IMR-90 (cell line): ENCODE data around the gene ASB7. TPM values are rescaled to one million over a fixed set of nuclear protein-coding genes. Genes with fewer than 3 reads are reported as not detected.

Experiments used
- ATAC-seq: fragments of 200-7000 bp; cut with Tn5 transposase; 2 replicates; pipeline ENCODE4 v1.9.1; 2020; ENCODE audit warnings: low read depth, mild to moderate bottlenecking, moderate library complexity
- BruUV-seq: library from RNA; stranded (reverse); fragments of 400-500 nt; replicated peaks from 2 replicates; lab custom pipeline; 2021; lab: Mats Ljungman, UMichigan
- CTCF ChIA-PET: fragments of 300-600 bp; formaldehyde crosslinking; extraction: SDS; loops from one replicate; lab custom pipeline; 2021; ENCODE audit warnings: antibody characterized with exemption; lab: Yijun Ruan, JAX
- POLR2A ChIA-PET: fragments of 300-600 bp; sonication (Branson Sonifier 250); formaldehyde crosslinking; loops from one replicate; lab custom pipeline; 2022; ENCODE audit warnings: antibody characterized with exemption; ENCODE audit not compliant: unreplicated experiment; lab: Charles Lee
- DNase-seq: peaks from one replicate; pipeline ENCODE4 v3.0.0; 2013
- H2AFZ ChIP-seq: replicated peaks from 2 replicates; pipeline ENCODE3; 2013; ENCODE audit warnings: low read length, mild to moderate bottlenecking; ENCODE audit not compliant: poor library complexity
- H2AK5ac ChIP-seq: 2 replicates; pipeline ENCODE4 v1.6.1; 2013; ENCODE audit warnings: low read depth, low read length, inconsistent platforms
- H2AK9ac ChIP-seq: replicated peaks from 2 replicates; pipeline ENCODE3; 2013; ENCODE audit warnings: mild to moderate bottlenecking, low read depth, low read length, moderate library complexity; ENCODE audit not compliant: poor library complexity
- H2BK120ac ChIP-seq: 2 replicates; pipeline ENCODE4 v1.6.1; 2013; ENCODE audit warnings: low read depth, low read length, inconsistent platforms
- H2BK15ac ChIP-seq: 3 replicates; pipeline ENCODE4 v1.6.1; 2013; ENCODE audit warnings: low read depth, low read length, inconsistent platforms
- H2BK20ac ChIP-seq: 2 replicates; pipeline ENCODE4 v1.6.1; 2013; ENCODE audit warnings: low read depth, mild to moderate bottlenecking, inconsistent platforms, low read length, moderate library complexity
- H2BK5ac ChIP-seq: 2 replicates; pipeline ENCODE4 v1.6.1; 2013; ENCODE audit warnings: mild to moderate bottlenecking, low read depth, low read length, inconsistent platforms; ENCODE audit not compliant: poor library complexity, severe bottlenecking
- H3K14ac ChIP-seq: replicated peaks from 2 replicates; pipeline ENCODE4 v1.6.1; 2013; ENCODE audit warnings: low read depth, low read length, inconsistent platforms
- H3K18ac ChIP-seq: 2 replicates; pipeline ENCODE4 v1.6.1; 2013; ENCODE audit warnings: low read depth, low read length, control low read depth
- H3K23ac ChIP-seq: 2 replicates; pipeline ENCODE4 v1.6.1; 2013; ENCODE audit warnings: low read depth, low read length, inconsistent platforms
- H3K27ac ChIP-seq: 2 replicates; pipeline ENCODE4 v1.5.1; 2013; ENCODE audit warnings: mild to moderate bottlenecking, control low read depth, low read length; ENCODE audit not compliant: insufficient read depth
- H3K27me3 ChIP-seq: 2 replicates; pipeline ENCODE4 v1.6.1; 2013; ENCODE audit warnings: low read length; ENCODE audit not compliant: control insufficient read depth, insufficient read depth
- H3K36me3 ChIP-seq: 2 replicates; pipeline ENCODE4 v1.6.1; 2013; ENCODE audit warnings: low read length, mixed read lengths; ENCODE audit not compliant: control insufficient read depth, insufficient read depth
- H3K4ac ChIP-seq: 2 replicates; pipeline ENCODE4 v1.6.1; 2013; ENCODE audit warnings: low read depth, low read length, inconsistent platforms
- H3K4me1 ChIP-seq: 2 replicates; pipeline ENCODE4 v1.6.1; 2013; ENCODE audit warnings: low read length, mixed read lengths; ENCODE audit not compliant: control insufficient read depth, insufficient read depth
- H3K4me2 ChIP-seq: 2 replicates; pipeline ENCODE4 v1.6.1; 2013; ENCODE audit warnings: low read depth, mild to moderate bottlenecking, control low read depth, low read length, moderate library complexity
- H3K4me3 ChIP-seq: 2 replicates; pipeline ENCODE4 v1.5.1; 2013; ENCODE audit warnings: low read depth, mild to moderate bottlenecking, control low read depth, low read length, moderate library complexity; ENCODE audit not compliant: insufficient read depth
- H3K56ac ChIP-seq: 2 replicates; pipeline ENCODE4 v1.6.1; 2013; ENCODE audit warnings: low read length, inconsistent platforms; ENCODE audit not compliant: insufficient read depth; ENCODE audit errors: extremely low read depth
- H3K79me1 ChIP-seq, 2 experiments: 2 replicates each; pipeline ENCODE4 v1.6.1; 2013; ENCODE audit warnings: low read length in 2 of 2, inconsistent platforms in 1 of 2, low read depth in 1 of 2
- H3K9ac ChIP-seq: 2 replicates; pipeline ENCODE4 v1.6.1; 2013; ENCODE audit warnings: low read depth, low read length, control low read depth
- H3K9me1 ChIP-seq: 2 replicates; pipeline ENCODE4 v1.6.1; 2013; ENCODE audit warnings: low read length, inconsistent platforms; ENCODE audit not compliant: insufficient read depth
- H3K9me3 ChIP-seq: 2 replicates; pipeline ENCODE4 v1.6.1; 2013; ENCODE audit warnings: low read length; ENCODE audit not compliant: control insufficient read depth, insufficient read depth
- H4K20me1 ChIP-seq: 2 replicates; pipeline ENCODE4 v1.6.1; 2013; ENCODE audit warnings: low read length, inconsistent platforms; ENCODE audit not compliant: insufficient read depth
- H4K5ac ChIP-seq: 2 replicates; pipeline ENCODE4 v1.6.1; 2013; ENCODE audit warnings: mild to moderate bottlenecking, low read depth, low read length, control low read depth
- H4K8ac ChIP-seq, 2 experiments: 2 replicates each; pipeline ENCODE4 v1.6.1; 2013; ENCODE audit warnings: low read depth in 2 of 2, low read length in 2 of 2, control low read depth in 1 of 2, inconsistent platforms in 1 of 2
- H4K91ac ChIP-seq: 2 replicates; pipeline ENCODE4 v1.6.1; 2013; ENCODE audit warnings: low read depth, low read length, inconsistent platforms; ENCODE audit not compliant: insufficient read depth
- BHLHE40 ChIP-seq: fragments of 150-350 bp; IDR thresholded peaks from 2 replicates; pipeline ENCODE4 v1.6.1; 2016; ENCODE audit warnings: mild to moderate bottlenecking, low read depth, low read length
- CHD1 ChIP-seq: IDR thresholded peaks from 2 replicates; pipeline ENCODE4 v1.6.1; 2012; ENCODE audit warnings: low read depth, low read length, improper control_type of control experiment
- CTCF ChIP-seq: conservative IDR thresholded peaks from 2 replicates; pipeline ENCODE4 v1.5.1; 2012; ENCODE audit warnings: mild to moderate bottlenecking, low read depth, low read length, improper control_type of control experiment
- MAZ ChIP-seq: IDR thresholded peaks from 2 replicates; pipeline ENCODE4 v1.6.1; 2012; ENCODE audit warnings: low read depth, mild to moderate bottlenecking, low read length, improper control_type of control experiment, moderate library complexity, borderline replicate concordance
- MXI1 ChIP-seq: IDR thresholded peaks from 2 replicates; pipeline ENCODE4 v1.6.1; 2012; ENCODE audit warnings: low read depth, mild to moderate bottlenecking, low read length, moderate library complexity, borderline replicate concordance
- RAD21 ChIP-seq: IDR thresholded peaks from 2 replicates; pipeline ENCODE4 v1.6.1; 2012; ENCODE audit warnings: low read length, improper control_type of control experiment
- SMC3 ChIP-seq: fragments of 150-350 bp; IDR thresholded peaks from 2 replicates; pipeline ENCODE4 v1.6.1; 2016; ENCODE audit warnings: low read depth, mild to moderate bottlenecking, antibody characterized with exemption, low read length, moderate library complexity
- WGBS, 2 experiments: methylation state at CpG; one replicate each; pipeline versions ENCODE4 v1.1.5 to v1.1.7; 2013; ENCODE audit warnings: missing lambda C conversion rate in 2 of 2; ENCODE audit not compliant: insufficient read length in 1 of 2; ENCODE audit errors: extremely low coverage in 2 of 2; 5-methylcytosine and 5-hydroxymethylcytosine counted together
- dilution Hi-C: fragments of 300-500 bp; cut with HindIII; formaldehyde crosslinking; loops from one replicate; pipeline ENCODE4 v1.14.3; 2018; ENCODE audit warnings: low sequenced_read_pairs; ENCODE audit not compliant: unreplicated experiment
- in situ Hi-C: fragments of 300-500 bp; cut with MboI; formaldehyde crosslinking; loops from 3 replicates; pipeline ENCODE4 v1.14.3; 2019; ENCODE audit warnings: low sequenced_read_pairs, inconsistent platforms, mixed read lengths
- intact Hi-C: fragments of 100-400 bp; cut with micrococcal nuclease; formaldehyde crosslinking; loops from 2 replicates; pipeline ENCODE4 v1.10.0; 2022
- polyA plus RNA-seq, 3 experiments: library from polyadenylated mRNA; depleted of rRNA; stranded (reverse); fragments of >200 nt; gene quantifications; 2 replicates each; pipeline ENCODE4 v1.2.3, GENCODE V29; 2012; ENCODE audit warnings: low replicate concordance in 1 of 3
- total RNA-seq: library from RNA; depleted of rRNA; stranded (reverse); fragments of >200 nt; gene quantifications from 2 replicates; pipeline ENCODE4 v1.2.3, GENCODE V29; 2012

The ASB7 gene
- total and polyA plus RNA-seq, 2 of the 4 experiments (the other 2 are of a cell fraction) = 7.7 to 16.7 TPM

DNA sequence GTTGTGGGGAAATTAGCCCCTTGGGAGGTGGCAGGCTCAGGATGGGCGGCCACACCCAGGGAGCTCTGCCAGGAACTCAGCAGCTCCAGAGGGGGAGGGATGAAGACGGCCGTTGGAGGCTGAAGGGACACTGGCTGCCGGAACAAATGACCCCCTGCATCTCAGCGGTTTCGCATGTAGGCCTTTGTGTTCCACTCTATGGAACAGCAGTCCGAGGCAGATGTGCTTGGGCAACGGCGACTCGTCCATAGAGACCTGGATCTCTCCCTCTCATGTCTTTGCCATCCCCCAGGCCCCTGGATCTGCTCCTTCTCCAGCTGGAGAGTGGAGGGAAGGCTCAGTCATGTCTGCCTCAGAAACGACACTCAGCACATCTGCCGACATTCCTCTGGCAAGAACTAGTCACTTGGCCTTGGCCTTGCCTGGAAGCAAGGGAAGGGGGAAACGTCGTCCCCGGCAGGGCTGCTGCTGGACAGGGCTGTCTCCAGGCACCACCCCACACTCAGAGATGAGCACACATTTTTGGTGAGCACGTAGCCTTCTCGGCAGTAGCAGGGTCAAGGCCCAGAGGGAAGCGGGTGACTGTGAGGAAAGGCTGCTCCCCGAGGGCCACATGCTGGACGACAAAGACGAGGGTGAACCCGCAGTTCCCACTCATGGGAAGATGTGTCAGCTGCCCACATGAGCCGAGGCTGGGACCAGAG is 83.8 kb downstream of the ASB7 start:
- Histone ChIP-seq H4K20me1 (no peaks in the 10 kb centered on the region), H3K4me2 (no peak overlapping the region), H2BK120ac (peak overlapping the region; percentile 84), H3K36me3 (no peaks in the 10 kb centered on the region), H2BK15ac (peak overlapping the region; percentile 37; the same call in 1 of the 3 replicates), H3K18ac (peak overlapping the region; percentile 37; the same call in 1 of the 2 replicates), H3K27ac (peak overlapping the region; percentile 37; the same call in 1 of the 2 replicates), H3K56ac (no peak overlapping the region), H2BK20ac (peak overlapping the region; percentile 73), H3K23ac (peak overlapping the region; percentile 48; the same call in 1 of the 2 replicates), H3K4ac (peak overlapping the region; percentile 71), H3K9ac (no peak overlapping the region), H4K8ac (peak overlapping the region; percentile 27 to 75; a peak in 3 of 4 replicates), H3K27me3 (no peaks in the 10 kb centered on the region; the same call in none of the 2 replicates), H2AK5ac (peak overlapping the region; percentile 89), H4K5ac (peak overlapping the region; percentile 24; the same call in 1 of the 2 replicates), H2BK5ac (peak overlapping the region; percentile 62), H3K79me1 (no peaks in the 10 kb centered on the region), H3K9me1 (peaks cover 25% of the 10 kb centered on the region), H3K14ac (peak overlapping the region; percentile 29), H3K4me3 (no peak overlapping the region), H4K91ac (peak overlapping the region; percentile 67), H2AK9ac (peak overlapping the region; percentile 65), H2AFZ (peak overlapping the region; percentile 68), H3K9me3 (no peaks in the 10 kb centered on the region), H3K4me1 (peaks cover 11% of the 10 kb centered on the region)
- intact Hi-C loops (no loop called here), dilution Hi-C loops (no loop called here), in situ Hi-C loops (no loop called here)
- ChIA-PET CTCF (interaction anchor here (1.6 kb wide), 1 partner anchor 14 kb away, joined by 5 read pairs; no protein-coding TSS in a partner anchor), POLR2A (no interaction called here)
- BruUV-seq = no TSS peak
- DNase-seq = no peak
- WGBS, 2 experiments = 90% methylated on average over 6 of the region's 23 CpGs; no CpG with 5 or more reads in 1 of the 2 experiments
- TF ChIP-seq RAD21 = no peak
- TF ChIP-seq CTCF = no peak
- TF ChIP-seq MXI1 = no peak
- TF ChIP-seq MAZ = no peak
- TF ChIP-seq SMC3 = no peak
- no peak for TF ChIP-seq CHD1
- no peak for TF ChIP-seq BHLHE40
- ATAC-seq = no peak
